ENCODE measurements around the gene FN3KRP.
A peak's percentile ranks its signal among the peaks of the same experiment; 100 is the strongest.

The FN3KRP gene

GRCh38 chr17:82754297-82755208 is 38.0 kb downstream of the FN3KRP start (continued):
- 0 out of 2 replicates have a peak, but pooled peaks have one; percentile 6 for TF ChIP-seq ZNF629 (tag by site-specific recombination; IDR thresholded peaks at IDR 0.05)
- no peak for TF ChIP-seq ZBTB8A (tag by site-specific recombination; IDR thresholded peaks at IDR 0.05)
- peak; percentile 49 for TF ChIP-seq ZBTB17 (tag by site-specific recombination; IDR thresholded peaks at IDR 0.05)
- TF ChIP-seq ZNF518A (tag by site-specific recombination; conservative IDR thresholded peaks at IDR 0.05; ENCODE audit: low read depth), result no peak
- no peak for TF ChIP-seq ZNF664 (tag by site-specific recombination; IDR thresholded peaks at IDR 0.05)

- H3K9me3 ChIP-seq (ENCODE audit: control insufficient read depth, insufficient read depth, low read depth, low read length), result no peaks in the 10 kb centered on the region
- TF ChIP-seq ZNF423 (tag by site-specific recombination; IDR thresholded peaks at IDR 0.05) (no peak), ZNF266 (tag by site-specific recombination; IDR thresholded peaks at IDR 0.05; ENCODE audit: low read depth) (no peak), ZNF704 (tag by site-specific recombination; IDR thresholded peaks at IDR 0.05) (no peak)
- H3K36me3 ChIP-seq (ENCODE audit: control insufficient read depth in 2 of 2, insufficient read depth in 1 of 2, low read length in 2 of 2), result peaks cover 11 to 28% of the 10 kb centered on the region in 2 experiments
- no peak overlapping the region for H3K27ac ChIP-seq (ENCODE audit: extremely low read depth, low read depth, low read length)
- POLR2A ChIA-PET, result interaction anchor here (0.6 kb wide), 1 partner anchor 248 kb away, joined by 6 read pairs; no protein-coding TSS in a partner anchor
- H3K4me3 ChIP-seq (ENCODE audit: low read depth, low read length), result no peak overlapping the region
- CTCF ChIA-PET, result interaction anchor here (0.9 to 2.5 kb wide), 4 partner anchors 10 to 403 kb away, joined by 3 to 16 read pairs (median 10); no protein-coding TSS in a partner anchor
- peaks cover 8% of the 10 kb centered on the region for H3K4me1 ChIP-seq (ENCODE audit: control insufficient read depth, insufficient read depth, low read length)
Observed at GRCh38 chr17:82756166-82756565, 39.7 kb downstream of the FN3KRP start.

GRCh38 chr17:82765371-82765770 is 48.9 kb downstream of the FN3KRP start:
- Histone ChIP-seq H3K4me3 (ENCODE audit: low read depth, low read length) (no peak overlapping the region), H3K9me3 (ENCODE audit: control insufficient read depth, insufficient read depth, low read depth, low read length) (no peaks in the 10 kb centered on the region), H3K4me1 (ENCODE audit: control insufficient read depth, insufficient read depth, low read length) (no peaks in the 10 kb centered on the region), H3K27ac (ENCODE audit: extremely low read depth, low read depth, low read length) (no peak overlapping the region), H3K36me3 (ENCODE audit: control insufficient read depth in 2 of 2, insufficient read depth in 1 of 2, low read length in 2 of 2) (peaks cover 52 to 69% of the 10 kb centered on the region in 2 experiments)
- CTCF ChIA-PET, result interaction anchor here (0.7 to 2.9 kb wide), 6 partner anchors 10 to 97 kb away, joined by 3 to 19 read pairs (median 4); no protein-coding TSS in a partner anchor
- POLR2A ChIA-PET, result interaction anchor here (0.6 kb wide), 1 partner anchor 271 kb away, joined by 3 read pairs; no protein-coding TSS in a partner anchor
- no peak for TF ChIP-seq ZSCAN5A (tag by site-specific recombination; IDR thresholded peaks at IDR 0.05)
- TF ChIP-seq ZNF596 (tag by site-specific recombination; IDR thresholded peaks at IDR 0.05), result no peak
- no peak for TF ChIP-seq ZBTB1 (tag by site-specific recombination; IDR thresholded peaks at IDR 0.05)
- TF ChIP-seq ZNF354C (tag by site-specific recombination; IDR thresholded peaks at IDR 0.05; ENCODE audit: borderline replicate concordance, low read depth), result no peak
- no peak for TF ChIP-seq ZBTB44 (tag by site-specific recombination; IDR thresholded peaks at IDR 0.05)
- no peak for TF ChIP-seq ZXDB (tag by site-specific recombination; IDR thresholded peaks at IDR 0.05)
- TF ChIP-seq ZNF175 (tag by site-specific recombination; IDR thresholded peaks at IDR 0.05), result no peak
- no peak for TF ChIP-seq ZNF670 (tag by site-specific recombination; IDR thresholded peaks at IDR 0.05; ENCODE audit: low read depth)
- TF ChIP-seq MZF1 (tag by site-specific recombination; IDR thresholded peaks at IDR 0.05; ENCODE audit: borderline replicate concordance), result no peak
- no peak for TF ChIP-seq PRDM6 (tag by site-specific recombination; IDR thresholded peaks at IDR 0.05)
- TF ChIP-seq ZNF140 (tag by site-specific recombination; IDR thresholded peaks at IDR 0.05), result no peak
- TF ChIP-seq ZNF600 (tag by site-specific recombination; IDR thresholded peaks at IDR 0.05), result no peak
- no peak for TF ChIP-seq ZNF302 (tag by site-specific recombination; IDR thresholded peaks at IDR 0.05; ENCODE audit: low read depth)
